GM12872 (cell line): Measurements from ENCODE around the gene EPHB2.

Source experiments
- TF ChIP-seq, protein P1 (sequence below): IDR thresholded peaks from 3 replicates; pipeline ENCODE4 v1.5.1; 2011; ENCODE audit warnings: low read depth, mild to moderate bottlenecking, low read length, moderate library complexity; ENCODE audit not compliant: insufficient read depth

EPHB2 gene

DNA sequence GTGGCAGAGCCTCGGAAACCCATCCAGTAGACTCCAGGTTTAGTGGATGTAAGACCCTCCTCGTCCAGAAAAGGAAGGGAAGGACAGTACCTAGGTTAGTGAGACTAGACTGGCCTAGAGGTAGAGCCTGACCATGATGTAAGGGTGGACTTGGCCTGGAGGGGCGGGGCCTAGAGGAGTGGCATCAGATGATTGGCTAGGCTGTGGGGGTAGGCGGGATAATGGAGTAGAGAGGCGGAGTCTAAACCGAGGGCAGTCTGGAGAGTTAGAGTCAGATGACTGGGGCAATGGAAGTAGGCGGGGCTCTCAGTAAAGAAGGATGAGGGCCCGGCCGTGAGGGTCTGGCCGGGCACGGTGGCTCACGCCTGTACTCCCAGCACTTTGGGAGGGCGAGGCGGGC lies 70.1 kb downstream of the EPHB2 start:
- TF ChIP-seq, protein P1, sequence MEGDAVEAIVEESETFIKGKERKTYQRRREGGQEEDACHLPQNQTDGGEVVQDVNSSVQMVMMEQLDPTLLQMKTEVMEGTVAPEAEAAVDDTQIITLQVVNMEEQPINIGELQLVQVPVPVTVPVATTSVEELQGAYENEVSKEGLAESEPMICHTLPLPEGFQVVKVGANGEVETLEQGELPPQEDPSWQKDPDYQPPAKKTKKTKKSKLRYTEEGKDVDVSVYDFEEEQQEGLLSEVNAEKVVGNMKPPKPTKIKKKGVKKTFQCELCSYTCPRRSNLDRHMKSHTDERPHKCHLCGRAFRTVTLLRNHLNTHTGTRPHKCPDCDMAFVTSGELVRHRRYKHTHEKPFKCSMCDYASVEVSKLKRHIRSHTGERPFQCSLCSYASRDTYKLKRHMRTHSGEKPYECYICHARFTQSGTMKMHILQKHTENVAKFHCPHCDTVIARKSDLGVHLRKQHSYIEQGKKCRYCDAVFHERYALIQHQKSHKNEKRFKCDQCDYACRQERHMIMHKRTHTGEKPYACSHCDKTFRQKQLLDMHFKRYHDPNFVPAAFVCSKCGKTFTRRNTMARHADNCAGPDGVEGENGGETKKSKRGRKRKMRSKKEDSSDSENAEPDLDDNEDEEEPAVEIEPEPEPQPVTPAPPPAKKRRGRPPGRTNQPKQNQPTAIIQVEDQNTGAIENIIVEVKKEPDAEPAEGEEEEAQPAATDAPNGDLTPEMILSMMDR = no peak

DNA sequence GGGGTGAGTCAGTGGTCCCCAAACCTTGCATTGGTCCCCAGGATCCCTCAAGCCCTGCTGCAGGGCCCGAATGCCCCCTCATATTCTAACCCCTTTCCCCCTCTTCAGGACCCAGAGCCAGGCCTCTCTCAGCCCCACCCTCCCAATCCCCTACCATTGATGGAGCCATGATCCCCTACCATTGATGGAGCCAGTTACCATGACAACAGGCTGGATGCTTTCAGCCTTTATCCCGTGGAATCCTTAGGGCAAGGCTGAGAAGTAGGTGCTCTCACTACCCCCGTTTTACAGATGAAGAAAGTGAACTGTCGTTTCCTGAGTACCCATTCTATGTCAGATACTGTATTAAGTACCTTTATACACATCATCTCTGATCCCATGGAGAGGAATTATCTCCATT lies 70.8 kb downstream of the EPHB2 start:
- TF ChIP-seq, protein P1 = no peak

DNA sequence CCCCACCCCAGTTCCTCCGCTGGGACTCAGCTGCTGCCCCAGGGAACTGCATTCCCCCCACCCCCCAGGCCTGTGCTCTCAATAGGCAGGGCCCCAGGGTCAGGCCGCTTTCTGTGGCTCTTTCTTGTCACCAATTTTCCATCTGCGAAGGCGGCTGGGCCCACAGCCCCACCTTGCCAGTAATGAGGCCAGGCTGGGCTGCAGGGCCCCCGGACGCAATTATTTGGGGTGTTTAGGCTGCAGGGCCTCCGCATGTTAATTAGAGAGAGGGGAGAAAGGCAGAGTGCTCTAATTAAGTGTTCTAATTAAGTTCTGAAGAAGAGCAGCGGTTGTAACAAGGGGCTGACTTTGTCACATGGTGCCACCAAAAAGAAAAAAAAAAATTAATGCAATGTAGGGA lies 71.8 kb downstream of the EPHB2 start:
- TF ChIP-seq, protein P1 = no peak

DNA sequence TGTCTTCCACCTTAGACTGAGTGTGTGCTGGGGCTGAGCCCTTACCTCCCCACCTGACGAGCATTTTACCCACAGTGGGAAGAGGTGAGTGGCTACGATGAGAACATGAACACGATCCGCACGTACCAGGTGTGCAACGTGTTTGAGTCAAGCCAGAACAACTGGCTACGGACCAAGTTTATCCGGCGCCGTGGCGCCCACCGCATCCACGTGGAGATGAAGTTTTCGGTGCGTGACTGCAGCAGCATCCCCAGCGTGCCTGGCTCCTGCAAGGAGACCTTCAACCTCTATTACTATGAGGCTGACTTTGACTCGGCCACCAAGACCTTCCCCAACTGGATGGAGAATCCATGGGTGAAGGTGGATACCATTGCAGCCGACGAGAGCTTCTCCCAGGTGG lies 73.7 kb downstream of the EPHB2 start:
- TF ChIP-seq, protein P1 = no peak

DNA sequence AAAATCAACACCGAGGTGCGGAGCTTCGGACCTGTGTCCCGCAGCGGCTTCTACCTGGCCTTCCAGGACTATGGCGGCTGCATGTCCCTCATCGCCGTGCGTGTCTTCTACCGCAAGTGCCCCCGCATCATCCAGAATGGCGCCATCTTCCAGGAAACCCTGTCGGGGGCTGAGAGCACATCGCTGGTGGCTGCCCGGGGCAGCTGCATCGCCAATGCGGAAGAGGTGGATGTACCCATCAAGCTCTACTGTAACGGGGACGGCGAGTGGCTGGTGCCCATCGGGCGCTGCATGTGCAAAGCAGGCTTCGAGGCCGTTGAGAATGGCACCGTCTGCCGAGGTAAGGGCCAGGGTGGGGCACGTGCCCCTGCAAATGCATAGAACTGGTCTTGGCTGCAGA lies 74.1 kb downstream of the EPHB2 start:
- TF ChIP-seq, protein P1 = no peak

DNA sequence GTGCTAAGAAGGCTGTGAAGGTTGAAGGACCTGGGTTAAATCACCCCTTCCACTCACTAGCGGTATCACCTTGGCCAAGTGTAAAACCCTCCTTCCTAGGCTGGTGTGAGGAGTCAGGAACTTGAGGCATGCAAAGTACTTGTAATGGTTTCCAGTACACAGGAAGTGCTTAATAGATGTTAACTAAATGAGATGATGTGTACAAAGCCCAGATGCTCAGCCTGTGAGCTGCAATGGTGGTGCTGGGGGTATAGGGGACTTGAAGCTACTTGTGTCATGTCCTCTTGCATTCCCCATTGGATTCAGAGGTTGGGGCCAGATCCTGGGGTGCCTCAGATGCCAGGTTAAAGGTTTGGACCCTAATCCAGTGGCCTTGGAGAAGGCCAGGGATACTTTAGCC lies 75.5 kb downstream of the EPHB2 start:
- TF ChIP-seq, protein P1 = no peak

DNA sequence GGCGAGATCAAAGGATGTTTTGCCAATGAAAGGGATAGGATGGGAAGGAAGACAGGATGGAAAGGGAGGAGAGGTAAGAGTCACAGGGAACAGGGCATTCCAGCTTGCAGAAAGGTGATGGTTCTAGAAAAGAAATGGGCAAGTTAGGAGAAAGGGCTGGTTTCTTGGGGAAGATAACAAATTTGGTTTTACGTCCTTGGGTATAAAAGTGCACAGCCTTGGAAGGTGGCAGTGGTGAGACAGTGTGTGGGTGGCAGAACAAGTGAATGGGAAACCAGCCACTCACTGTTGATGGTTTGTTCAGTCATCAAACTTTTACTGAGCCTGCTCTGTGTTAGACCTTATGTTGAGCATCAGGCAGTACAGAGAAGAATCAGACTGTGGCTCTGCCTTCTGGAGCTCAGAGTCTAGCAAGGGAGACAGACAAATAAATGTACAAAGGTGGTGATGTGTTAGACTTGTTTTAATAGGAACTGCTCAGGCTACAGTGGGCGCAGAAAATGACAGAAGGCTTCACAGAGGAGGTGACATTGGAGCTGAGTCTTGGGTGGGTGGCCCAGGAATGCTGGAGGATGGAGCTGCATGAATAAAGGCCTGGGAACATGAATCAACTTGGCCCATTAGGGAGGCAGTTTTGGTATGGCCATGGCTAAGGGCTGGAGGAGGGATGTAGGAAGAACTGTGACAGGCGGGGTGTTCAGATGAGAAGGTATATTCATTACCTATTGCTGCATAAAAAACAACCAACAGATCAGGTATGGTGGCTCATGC lies 76.3 kb downstream of the EPHB2 start:
- TF ChIP-seq, protein P1 = no peak
